Measurements from ENCODE around the gene UPF2.

DNA sequence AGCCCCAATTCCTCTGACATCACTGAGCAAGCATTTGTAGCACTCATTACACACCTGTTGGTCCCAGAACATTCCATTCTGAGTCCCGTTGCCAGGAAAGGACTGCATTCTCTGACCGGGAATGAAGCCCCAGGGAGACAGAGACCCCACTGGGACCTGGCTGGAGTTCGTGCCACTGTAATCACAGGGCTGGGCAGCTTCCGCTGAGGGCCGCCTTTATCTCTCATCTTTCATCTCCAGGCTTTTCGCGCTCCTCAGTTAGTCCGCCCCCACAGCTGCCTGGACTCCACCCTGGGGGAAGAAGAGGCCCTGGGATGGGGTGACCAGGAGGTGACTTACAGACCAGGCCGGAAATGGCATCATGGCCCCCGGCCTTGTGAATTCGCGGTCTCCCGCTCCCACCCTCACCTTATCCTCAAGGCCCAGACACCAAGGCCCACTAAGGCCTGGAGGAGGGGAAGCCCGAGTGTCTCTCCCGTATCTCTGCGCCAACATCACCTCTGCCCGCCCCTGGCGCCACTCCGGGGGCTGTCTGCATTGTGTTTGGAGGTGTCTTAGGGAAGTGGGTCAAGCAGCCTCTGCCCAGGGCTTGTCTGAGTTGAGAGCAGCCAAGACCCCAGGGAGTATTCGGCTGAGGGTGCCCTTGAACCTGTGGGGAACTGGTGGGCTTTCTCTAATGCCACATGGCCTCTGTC, 144.1 kb downstream of the UPF2 start:
- TF ChIP-seq, protein P1, sequence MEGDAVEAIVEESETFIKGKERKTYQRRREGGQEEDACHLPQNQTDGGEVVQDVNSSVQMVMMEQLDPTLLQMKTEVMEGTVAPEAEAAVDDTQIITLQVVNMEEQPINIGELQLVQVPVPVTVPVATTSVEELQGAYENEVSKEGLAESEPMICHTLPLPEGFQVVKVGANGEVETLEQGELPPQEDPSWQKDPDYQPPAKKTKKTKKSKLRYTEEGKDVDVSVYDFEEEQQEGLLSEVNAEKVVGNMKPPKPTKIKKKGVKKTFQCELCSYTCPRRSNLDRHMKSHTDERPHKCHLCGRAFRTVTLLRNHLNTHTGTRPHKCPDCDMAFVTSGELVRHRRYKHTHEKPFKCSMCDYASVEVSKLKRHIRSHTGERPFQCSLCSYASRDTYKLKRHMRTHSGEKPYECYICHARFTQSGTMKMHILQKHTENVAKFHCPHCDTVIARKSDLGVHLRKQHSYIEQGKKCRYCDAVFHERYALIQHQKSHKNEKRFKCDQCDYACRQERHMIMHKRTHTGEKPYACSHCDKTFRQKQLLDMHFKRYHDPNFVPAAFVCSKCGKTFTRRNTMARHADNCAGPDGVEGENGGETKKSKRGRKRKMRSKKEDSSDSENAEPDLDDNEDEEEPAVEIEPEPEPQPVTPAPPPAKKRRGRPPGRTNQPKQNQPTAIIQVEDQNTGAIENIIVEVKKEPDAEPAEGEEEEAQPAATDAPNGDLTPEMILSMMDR (IDR thresholded peaks at IDR 0.05), result no peak
- TF ChIP-seq POLR2A (IDR thresholded peaks at IDR 0.05), result no peak

Measured in adrenal gland (tissue), 5 donors.